ENCODE results near the gene CORO1C.
"Not testable (repeated sequence)": the region's sequence is repeated elsewhere in the genome, so short reads cannot be mapped to it uniquely, and the experiment has no call there.

The CORO1C gene

GRCh38 chr12:108633081-108633533 lies 98.2 kb downstream of the CORO1C start:
- FAIRE-seq = no peak

GRCh38 chr12:108631261-108631660 lies 100.1 kb downstream of the CORO1C start:
- not testable (repeated sequence) for FAIRE-seq

GRCh38 chr12:108630481-108631207 lies 100.7 kb downstream of the CORO1C start:
- no peak for FAIRE-seq

GRCh38 chr12:108629824-108630476 lies 101.4 kb downstream of the CORO1C start:
- FAIRE-seq = no peak

GRCh38 chr12:108629151-108629550 lies 102.2 kb downstream of the CORO1C start:
- no peak for FAIRE-seq

GRCh38 chr12:108627134-108627920 lies 104.0 kb downstream of the CORO1C start:
- no peak for FAIRE-seq

- no peak for FAIRE-seq
These were observed 106.1 kb downstream of the CORO1C start for GRCh38 chr12:108625228-108625627.

GRCh38 chr12:108623577-108623976 lies 107.7 kb downstream of the CORO1C start:
- no peak for FAIRE-seq

- FAIRE-seq = no peak
These were observed 108.3 kb downstream of the CORO1C start for GRCh38 chr12:108622921-108623514.

- FAIRE-seq = no peak
These were observed 108.9 kb downstream of the CORO1C start for GRCh38 chr12:108622421-108622820.

GRCh38 chr12:108621161-108621560 lies 110.2 kb downstream of the CORO1C start:
- no peak for FAIRE-seq

GRCh38 chr12:108620236-108620879 lies 111.0 kb downstream of the CORO1C start:
- FAIRE-seq = no peak

- FAIRE-seq = no peak
These were observed 111.8 kb downstream of the CORO1C start for GRCh38 chr12:108619369-108620160.

- FAIRE-seq = not testable (repeated sequence)
These were observed 112.4 kb downstream of the CORO1C start for GRCh38 chr12:108618953-108619274.

- no peak for FAIRE-seq
These were observed 113.0 kb downstream of the CORO1C start for GRCh38 chr12:108618079-108618952.

GRCh38 chr12:108616941-108617858 lies 114.1 kb downstream of the CORO1C start:
- FAIRE-seq = no peak

- no peak for FAIRE-seq
These were observed 115.0 kb downstream of the CORO1C start for GRCh38 chr12:108616359-108616758.

GRCh38 chr12:108615918-108616317 lies 115.4 kb downstream of the CORO1C start:
- FAIRE-seq = no peak

- FAIRE-seq = no peak
These were observed 116.7 kb downstream of the CORO1C start for GRCh38 chr12:108614639-108615038.

- no peak for FAIRE-seq
These were observed 117.3 kb downstream of the CORO1C start for GRCh38 chr12:108614041-108614440.
